Measurements from ENCODE around the gene RNF212.

DNA sequence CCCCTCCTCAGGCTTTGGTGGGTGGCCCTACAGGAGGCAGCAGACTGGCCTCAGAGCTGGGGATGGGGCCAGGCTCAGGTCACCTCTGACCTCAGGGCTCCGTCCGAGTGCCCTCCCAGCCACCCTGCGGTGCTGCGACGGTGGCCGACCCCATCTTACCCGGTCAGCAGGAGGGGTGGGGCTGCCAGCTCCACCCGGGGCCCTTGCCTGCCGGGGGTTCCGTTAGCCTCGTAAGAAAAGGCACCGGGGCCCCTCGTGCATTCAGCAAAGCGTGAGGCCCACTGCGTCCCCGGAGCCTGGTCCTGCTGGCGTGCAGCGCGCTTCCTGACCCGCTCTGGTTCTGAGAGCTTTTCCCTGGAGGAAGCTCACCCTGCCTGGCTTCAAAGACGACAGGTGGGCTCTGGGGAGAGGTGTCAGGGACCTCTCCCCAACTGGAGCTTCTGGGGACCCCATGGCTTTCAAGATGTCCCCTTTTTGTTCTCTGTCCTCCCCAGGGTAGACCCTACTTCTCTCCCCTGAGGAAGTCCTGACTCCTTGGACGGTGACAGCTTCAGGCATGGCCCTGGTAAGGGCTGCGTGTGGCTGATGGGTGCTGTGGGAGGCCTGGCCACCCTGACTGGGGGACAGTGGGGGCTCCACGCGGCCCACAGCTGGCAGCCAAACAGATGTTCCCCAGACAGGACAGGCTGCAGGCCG, 86.0 kb downstream of the RNF212 start:
- TF ChIP-seq, protein P1, sequence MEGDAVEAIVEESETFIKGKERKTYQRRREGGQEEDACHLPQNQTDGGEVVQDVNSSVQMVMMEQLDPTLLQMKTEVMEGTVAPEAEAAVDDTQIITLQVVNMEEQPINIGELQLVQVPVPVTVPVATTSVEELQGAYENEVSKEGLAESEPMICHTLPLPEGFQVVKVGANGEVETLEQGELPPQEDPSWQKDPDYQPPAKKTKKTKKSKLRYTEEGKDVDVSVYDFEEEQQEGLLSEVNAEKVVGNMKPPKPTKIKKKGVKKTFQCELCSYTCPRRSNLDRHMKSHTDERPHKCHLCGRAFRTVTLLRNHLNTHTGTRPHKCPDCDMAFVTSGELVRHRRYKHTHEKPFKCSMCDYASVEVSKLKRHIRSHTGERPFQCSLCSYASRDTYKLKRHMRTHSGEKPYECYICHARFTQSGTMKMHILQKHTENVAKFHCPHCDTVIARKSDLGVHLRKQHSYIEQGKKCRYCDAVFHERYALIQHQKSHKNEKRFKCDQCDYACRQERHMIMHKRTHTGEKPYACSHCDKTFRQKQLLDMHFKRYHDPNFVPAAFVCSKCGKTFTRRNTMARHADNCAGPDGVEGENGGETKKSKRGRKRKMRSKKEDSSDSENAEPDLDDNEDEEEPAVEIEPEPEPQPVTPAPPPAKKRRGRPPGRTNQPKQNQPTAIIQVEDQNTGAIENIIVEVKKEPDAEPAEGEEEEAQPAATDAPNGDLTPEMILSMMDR (IDR thresholded peaks at IDR 0.05) = no peak
- TF ChIP-seq POLR2A (IDR thresholded peaks at IDR 0.05) = no peak

All from thyroid gland (tissue), 4 donors.